ENCODE results near the gene A1CF. TPM values are rescaled to one million over a fixed set of nuclear protein-coding genes. Genes with fewer than 3 reads are reported as not detected.

The A1CF gene
- polyA plus RNA-seq, 1 donor, result not detected

DNA sequence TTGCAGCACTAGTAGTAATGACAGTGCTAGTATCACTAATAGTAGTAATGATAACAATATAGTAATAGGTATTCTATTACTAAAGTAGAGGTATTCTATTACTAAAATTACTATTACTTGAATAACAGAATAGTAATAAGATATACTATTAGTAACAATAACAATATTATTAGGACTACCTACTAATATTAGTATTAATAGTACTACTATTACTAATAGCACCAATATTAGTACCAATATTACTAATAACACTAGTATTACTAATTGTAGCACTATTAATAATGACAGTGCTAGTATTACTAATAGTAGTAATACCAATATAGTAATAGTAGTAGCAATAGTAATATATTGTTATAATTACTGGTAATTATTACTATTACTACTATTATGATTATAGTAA is 24.1 kb downstream of the A1CF start:
- DNase-seq, result no peak

DNA sequence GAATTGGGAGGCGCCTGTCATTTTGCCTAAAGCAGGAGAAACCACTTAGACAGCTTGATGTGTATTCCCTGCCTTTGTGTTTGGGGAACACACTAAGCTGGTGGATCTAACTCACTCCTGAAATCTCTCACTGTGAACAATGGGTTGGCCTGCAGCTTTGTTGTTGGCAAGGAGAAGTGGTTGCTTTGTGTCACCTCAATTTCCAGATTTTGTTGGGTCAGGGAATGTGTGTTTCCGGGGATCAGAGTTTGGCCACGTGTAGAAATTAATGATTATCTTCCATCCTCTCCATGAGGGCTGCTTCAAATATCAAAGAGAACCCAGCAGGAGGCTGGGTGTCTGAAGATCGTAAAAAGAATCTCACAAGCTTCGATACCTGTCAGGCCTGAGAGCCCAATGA is 27.8 kb downstream of the A1CF start:
- DNase-seq, result no peak

DNA sequence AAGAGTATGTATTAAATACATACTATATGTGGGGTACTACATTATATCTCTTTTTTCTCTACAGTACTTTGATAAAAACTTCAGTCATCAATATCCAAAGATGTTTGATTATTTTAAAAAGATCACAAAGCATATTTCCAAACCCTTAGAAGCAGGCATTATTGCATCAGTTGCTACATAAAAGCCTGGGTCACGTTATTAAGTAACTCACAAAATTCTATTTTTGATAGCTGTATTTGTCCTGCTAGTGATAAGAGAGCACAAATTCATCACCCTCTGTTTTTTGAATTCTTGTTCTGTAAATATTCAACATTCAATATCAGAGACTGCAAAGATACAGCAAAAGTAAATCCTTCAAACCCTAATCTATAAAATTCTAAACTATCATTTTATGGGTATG is 30.0 kb downstream of the A1CF start:
- DNase-seq, result no peak

DNA sequence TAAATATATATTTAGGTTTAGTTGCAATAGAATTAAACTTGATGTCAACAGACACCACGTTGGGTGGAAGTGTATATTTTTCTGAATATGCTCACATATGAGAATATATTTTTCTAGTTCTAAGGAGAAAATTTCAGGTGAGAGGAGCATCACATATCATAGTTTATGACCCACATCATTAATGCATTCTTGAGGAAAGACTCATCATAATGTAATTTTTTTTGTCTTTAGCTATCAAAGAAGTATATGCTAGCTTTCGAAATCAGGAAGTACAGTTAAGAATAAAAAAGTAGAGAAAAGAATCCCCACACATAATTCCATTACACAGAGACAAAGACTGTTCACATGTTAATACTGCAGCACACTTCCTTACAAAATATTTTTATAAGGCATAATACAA is 30.4 kb downstream of the A1CF start:
- DNase-seq, result no peak

DNA sequence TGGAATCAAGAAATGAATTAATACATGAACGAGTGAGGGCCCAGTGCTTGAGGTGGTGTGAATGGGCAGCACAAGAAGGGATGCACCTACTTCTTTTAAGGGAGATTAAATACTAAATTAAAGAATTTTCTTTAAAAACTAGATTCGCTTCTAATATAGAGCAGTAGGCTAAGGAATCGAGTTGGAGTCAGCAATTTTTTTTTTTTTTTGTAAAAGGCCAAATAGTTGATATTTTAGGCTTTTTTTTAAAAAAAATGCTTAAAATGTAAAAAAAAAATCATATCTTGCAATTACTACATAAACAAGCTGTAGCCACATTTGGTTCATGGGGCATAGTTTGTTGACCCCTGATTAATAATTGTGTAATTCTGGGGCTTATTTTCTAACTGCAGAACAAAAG is 31.9 kb downstream of the A1CF start:
- DNase-seq, result no peak

DNA sequence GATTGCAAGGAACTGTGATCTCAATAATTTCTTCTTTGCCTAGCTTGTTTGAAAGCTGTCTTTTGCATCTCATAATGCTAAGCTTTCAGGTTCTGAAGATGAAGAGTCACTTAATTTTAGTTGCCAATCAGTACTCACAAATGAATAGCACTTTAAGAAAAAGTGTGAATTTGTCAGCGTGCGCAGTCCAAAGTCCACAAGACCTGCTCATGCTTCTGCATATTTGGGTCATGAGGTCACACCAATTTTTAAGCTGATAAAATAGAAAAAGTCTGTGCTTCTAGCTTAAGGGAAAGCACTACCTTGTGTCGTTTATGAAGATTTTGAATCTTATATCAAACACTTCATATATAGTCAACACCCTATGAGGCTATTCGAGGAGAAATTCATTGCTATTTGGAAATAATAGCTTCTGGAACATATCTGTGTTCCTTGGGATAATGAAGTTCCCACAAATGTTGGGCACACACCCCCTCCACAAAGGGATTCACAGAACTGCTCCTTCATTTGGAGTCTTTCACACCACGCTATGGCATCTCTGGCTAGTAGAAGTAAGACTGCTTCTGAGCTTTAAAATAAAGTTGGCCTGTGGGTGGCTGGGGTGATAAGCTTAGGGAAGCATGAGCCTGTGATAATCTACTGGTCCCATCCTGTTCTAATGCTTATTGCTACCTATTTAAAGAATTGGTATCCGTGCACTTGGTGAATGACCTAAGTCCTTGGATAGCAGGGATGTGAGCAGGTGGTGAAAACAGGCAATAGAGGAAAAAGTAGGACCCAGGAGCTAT is 33.3 kb downstream of the A1CF start:
- peak; percentile 7 for DNase-seq

DNA sequence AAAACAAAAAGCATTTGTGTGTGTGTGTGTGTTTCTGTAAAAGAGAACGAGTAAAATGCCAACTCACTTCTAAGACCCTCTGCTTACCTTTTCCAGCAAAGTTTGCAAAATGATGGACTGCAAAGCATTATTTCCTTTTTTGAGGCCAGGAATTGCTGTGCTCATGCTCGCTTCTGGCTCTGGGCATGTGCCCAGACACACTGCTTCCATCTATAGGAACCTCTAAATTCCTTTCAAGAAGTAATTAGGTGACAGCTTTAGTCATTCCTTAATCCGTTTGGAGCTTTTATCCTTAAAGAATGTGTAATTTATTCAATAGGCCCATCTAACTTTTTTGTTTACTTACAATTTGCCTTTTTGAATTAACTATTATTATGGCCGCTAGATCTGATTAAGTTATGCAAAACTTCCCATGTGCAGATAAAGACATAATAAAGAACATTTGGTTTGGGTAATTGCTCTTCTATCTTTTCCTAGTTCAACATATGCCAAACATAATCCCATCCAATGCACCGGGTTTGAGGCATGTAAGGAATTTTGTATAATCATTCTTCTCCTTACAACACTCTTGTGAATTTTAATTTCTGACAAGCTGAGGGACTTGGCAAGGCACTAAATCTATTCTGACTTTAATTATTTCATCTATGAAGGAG is 34.7 kb downstream of the A1CF start:
- DNase-seq, result no peak

DNA sequence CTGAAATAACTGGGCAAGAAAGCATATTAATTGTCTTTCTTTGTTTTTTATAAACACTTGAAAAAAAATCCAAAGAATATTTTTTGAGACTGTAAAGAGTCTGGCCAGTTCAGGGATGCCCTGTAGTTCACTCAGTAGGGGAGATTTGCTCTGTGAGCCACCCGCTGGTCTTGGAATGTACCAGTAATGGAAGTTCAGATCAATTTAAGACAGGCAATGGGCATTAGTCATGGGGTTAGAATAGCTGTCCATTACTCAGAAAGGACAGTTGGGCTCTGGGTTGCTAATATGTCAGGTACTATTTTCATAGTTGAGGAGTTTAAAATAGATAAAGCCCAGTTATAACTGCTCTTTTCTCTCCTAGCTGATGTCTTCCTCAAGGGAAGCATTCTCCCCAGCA is 38.7 kb downstream of the A1CF start:
- no peak for DNase-seq

DNA sequence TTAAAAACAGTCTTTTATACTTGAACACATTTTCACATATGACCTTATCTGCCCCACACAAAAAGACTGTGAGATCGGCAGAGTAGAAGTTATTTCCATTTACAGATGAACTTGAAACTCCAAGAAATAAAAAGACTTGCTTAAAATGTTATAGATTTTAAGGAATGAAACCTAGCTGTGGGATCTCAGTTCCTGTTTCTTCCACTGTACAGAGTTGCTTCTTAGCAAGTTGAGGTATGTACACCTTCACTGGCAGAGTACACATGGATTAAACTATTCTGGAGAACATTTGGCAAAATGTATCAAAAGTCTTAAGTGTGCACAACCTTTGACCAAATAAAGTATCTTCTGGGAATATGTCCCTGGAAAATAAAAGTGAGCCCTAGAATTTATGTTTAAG is 48.3 kb downstream of the A1CF start:
- no peak for DNase-seq

DNA sequence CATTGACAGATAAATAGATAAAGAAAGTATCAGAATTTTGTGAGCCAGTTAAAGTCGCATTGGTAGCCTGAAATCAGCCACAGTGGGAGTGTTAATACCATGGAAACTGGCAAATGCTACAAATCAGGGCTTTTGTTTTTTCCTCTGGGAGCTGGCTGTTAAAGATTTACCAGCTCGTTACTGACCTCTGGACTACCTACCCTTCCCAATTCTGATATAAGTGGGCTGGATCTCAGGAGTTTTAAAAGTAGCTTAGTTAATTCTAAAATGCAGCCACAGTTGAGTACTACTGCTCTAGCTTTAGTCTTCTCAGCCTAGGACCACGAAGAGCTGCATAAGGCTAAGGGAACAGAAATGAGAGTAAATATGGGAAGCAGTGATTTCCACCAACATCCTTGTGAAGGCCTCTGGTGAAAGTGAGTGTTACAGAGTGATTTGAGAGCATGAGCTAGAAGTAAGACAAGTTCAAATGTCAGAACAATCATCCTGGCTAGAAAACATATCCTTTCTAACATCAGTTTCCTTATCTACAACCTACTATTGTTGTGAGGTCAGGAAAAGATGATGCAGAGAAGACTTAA is 53.2 kb downstream of the A1CF start:
- no peak for DNase-seq

DNA sequence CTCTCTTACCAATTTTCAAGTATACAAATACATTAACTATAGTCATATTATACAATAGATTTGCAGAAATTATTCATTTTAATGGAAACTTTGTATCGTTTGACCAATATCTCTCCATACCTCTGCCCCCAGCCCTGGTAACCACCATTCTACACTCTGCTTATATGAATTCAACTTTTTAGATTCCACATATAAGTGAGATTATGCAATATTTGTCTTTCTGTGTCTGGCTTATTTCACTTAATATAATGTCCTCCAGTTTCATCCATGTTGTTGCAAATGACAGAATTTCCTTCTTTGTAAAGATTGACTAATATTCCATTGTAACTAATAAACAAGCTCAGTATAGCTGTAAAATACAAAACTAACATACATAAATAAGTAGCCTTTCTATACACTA is 55.4 kb downstream of the A1CF start:
- DNase-seq, result no peak

DNA sequence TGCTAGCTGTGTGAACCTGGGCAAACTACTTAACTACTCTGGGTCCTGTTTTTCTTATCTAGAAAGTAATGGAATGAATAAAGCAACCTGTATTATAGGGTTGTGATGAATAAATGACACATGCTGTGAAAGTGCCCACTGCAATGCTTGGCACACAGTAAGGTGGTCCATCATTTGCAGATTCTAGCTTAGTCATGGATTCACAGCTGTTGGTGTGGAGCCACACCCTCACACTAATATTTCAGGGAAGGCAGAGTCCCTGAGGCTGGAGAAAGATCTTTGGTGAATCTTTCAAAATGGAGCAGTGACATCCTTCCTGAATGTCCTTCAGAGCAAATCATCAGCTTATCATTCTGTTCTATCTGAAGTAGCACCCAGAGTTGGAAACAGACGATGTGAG is 60.6 kb downstream of the A1CF start:
- no peak for DNase-seq

DNA sequence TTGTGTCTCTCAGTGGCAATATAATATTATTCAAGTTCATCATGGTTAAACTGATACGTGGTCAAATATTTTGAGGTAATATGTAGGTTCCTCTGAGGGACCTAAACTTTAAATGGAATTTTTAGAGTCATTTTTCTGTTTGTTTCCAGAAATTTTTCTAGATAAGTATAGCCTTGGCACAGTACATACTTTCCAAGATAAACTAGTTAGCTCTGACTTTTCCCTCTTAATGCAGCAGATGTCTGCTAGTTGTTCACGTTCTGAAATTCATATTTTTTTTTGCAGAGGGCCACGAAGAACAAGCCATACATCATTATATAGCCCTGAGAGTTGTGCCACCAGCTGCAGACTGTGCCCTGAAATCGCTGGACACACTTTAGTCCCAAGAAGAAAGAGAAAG is 61.6 kb downstream of the A1CF start:
- no peak for DNase-seq

DNA sequence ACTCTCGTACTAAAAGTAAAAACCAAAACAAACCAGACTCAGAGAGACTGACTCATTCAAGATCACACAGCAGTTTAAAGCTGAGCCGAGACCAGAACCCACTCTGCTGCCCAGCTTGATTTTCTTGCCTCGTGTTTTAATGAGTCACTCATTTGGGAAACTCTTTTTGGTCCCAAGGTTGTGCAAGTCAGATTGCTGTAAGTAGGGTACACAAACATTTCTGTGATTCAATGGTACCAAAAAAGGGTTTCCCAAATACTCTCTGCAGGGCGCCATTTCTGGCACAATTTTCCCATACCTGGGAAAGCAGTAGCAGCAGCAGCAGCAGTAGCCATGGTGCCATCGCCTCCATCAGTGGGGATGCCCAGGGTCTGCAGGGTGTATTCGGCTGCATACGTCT is 75.8 kb downstream of the A1CF start:
- no peak for DNase-seq

DNA sequence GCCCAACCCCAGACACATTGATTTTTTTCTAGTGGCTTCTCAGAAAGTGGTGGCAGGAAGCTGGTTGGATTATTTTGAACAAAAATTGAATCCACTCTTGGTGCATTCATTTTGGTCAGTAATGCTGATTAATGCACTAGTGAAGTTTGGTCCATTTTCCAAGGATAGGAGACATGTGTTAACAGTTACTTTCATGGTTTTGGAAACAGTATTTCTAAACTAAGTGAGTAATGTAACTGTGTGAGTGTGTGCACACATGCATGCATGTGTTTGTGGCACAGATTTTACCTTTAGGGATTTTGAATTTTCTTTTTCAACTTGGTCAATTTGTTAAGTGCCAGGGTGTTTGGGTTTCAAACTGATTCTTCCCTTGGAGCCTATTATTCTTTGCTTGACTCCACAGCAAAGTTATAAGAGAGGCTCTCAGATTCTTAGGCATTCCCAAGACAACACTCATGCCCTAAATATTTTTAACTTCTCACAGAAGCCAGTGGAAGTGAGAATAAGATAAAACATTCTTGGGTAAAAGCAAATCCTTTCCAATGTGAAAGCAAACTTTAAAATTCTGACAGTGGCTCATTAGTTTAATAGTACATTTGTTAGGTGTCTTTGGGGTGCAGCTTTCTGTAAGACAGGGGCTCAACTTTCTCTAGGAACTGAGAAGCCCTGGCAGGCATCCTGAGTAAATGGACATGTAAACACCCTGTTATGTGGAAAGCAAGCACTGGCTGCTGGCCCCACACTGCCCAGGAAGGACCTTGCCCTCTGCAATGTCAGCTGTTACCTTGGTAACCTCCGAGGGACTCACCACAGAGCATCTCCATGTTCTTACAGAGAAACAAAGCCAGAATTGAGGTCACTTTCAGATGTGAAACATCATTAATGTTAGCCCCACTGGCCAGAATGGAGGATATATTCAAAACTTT is 77.3 kb downstream of the A1CF start:
- DNase-seq, result no peak

DNA sequence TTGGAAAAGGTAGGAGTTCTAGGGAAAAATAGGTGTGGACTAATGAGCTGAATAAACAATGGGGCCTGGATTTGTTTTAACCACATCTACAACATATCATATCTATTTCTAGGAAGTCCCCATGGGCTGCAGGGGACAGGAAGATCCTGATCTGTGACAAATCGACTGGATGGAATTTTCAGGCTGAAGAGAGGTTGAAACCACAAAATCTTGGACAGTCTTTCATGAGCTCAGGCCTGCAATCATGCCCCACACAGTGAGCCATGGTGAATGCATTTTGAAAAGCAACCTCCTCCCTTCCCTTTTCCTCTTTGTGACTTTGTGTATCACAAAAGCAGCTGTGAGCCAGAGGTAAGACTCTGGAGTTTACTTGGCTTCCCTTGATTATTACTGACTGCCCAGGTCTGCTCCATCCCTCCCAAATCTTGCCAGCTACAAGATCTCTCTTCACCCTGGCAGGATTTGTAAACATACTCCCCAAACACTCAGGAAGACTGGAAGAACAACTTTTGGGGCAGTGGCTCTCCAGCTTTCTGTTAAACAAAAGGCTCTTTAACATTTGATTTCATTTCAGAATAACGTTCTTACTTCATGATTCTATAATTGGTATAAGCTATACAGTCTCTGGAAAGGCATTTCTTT is 79.3 kb downstream of the A1CF start:
- no peak for DNase-seq

DNA sequence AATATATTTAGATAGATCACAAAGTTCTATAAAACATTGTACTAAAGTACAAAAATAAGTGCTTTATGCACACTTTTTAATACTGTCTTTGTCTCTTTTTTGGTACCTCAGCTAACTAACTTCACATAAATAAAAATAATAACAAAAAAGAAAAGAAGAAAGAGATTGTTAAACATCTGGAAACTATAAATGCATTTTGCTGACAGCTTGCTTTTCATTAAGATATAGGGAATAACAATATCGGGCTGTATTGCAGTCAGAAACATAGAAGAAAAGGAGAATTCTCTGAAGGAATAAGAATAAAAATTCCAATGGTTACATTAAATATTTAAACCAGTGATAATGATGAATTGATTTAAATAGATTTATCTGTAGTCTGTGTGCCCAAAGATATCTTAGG is 85.8 kb downstream of the A1CF start:
- DNase-seq, result no peak

DNA sequence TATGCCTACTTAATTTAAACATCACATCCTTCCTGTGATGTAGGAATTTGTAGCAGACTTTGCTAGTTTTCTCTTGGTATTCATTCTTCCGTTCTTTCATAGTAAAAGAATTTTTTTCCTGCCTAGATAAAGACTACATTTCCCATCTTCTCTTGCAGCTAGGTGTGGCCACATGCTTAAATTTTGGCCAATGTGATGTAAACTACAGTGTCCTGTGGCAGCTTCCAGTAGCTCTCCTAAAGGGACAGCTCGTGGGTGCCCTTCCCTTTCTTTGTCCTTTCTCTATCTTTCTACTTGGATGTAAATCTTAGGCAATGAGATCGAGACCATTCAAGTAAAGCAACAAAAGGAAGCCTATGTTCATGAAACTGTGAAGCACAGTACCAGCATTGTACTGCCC is 87.1 kb downstream of the A1CF start:
- no peak for DNase-seq

DNA sequence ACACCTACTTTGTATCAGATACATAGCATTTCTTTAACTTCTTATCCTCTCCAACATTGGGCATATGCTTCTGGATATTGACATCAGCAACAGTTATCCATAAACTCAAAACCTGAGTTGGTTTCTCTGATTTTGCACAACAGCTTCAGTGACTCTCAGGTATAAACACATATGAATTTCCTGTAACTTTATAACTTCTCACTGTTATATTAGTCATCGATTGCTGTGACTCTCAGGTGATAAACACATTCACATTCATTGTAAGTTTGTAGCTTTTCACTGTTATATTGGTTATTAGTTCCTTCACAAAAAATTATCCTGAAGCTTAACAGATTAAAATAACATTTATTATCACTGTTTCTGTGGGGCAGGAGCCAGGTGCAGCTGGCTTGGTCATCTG is 88.7 kb downstream of the A1CF start:
- DNase-seq, result no peak

DNA sequence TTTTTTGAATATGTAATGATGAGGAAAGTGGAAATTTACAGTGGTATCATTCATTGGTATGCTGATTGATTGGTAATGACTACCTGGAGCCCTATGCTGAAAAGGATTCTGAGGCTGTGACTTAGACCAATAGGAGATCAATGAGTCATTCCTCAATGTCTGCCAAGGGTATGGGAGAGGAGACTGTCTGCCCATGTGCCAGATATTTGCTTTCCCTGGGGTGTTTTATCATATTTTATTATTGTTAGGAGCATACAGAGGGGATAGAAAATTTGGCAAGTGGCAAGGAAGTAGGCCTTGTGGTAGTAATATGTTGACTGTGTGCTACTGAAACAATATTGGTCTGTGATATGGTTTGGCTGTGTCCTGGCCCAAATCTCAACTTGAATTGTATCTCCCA is 90.9 kb downstream of the A1CF start:
- no peak for DNase-seq

DNA sequence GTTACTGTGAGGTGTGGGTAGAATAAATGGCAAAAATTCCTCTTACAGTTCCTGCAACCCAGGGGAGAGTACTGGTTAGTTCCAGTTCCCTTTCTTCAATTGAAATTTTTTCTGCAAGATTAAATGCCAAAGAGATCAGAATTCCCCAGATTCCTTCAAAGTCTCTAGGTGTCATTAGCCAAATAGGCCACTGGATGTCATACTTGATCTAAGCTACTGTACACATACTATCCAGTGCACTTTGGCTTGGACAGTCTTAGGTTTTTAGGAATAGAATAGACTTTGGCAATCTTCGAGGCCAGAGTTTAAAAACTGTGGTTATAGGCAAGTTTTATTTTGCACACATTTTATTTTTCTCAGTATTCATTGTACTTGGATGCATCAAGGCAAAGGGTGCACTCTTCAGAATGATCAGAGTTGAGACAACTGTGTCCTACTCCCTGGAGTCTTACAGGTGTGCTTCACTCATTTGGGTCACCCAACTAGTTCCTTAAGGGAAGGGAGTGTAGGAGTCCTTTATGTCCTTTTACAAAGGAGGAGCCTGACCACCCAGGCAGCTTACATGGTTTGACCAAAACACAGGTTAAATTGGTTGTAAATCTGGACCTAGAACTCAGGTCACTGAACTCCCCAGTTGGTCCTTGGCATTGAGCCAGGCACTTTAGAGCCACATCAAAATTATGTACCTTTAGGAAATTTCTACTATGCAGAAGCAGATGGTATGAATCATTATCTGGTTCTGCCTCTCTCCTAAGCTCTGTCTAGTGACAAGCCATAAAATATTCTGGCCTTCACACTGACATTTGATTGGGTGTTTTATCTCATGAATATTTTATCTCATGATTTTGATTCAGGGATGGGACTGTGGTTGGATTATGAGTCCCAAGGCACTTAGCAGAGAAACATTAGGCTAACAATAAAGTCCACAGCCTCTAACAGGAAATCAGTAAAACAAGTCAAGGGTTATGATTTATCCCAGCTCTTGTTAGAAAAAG is 96.2 kb downstream of the A1CF start:
- no peak for DNase-seq

Measured in hindlimb muscle (tissue), 1 donor.